DMS53 (cell line): ENCODE results near the gene E2F3.
"Not testable (repeated sequence)": the region's sequence is repeated elsewhere in the genome, so short reads cannot be mapped to it uniquely, and the experiment has no call there.

Experiments
- DNase-seq: peaks from one replicate; lab custom pipeline; 2025; lab: John Stamatoyannopoulos, UW

E2F3 gene

DNA sequence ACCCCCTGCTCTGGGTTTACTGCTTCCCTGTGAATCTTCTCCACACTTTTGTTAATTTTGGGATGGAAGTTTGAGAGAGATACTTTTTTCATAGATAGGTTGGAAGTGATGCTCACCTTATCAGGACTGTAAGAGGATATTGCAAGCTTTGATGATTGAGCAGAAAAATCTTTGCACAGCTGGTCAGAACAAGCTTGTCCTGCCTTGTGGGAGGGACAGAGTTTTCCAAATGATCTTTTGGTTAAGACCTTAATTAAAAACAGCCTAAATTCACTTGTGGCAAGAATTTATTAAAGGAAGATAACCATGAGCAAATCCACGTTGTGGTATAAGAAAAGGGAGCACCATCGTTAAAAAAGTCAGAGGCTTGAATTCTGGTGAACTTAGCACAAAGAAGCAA, 32.2 kb downstream of the E2F3 start:
- DNase-seq: peak; percentile 6

DNA sequence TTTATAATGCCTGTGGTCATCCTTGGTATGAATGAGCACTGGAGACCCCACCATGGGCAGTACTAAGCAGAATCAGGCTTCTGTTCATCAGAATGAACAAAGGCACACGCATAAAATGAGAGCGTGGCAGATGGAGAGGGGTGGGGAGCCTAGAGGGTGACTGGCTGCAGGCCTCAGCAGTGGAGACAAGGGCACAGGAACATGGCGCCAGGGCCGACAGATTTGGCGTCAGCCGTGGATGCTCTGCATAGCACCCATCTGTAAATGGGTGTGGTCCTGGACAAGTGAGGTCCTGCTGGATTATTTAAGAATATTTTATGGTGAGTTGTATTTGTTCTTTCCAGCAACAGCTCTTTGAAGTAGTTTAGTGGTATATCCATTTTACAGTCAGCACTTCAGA, 33.1 kb downstream of the E2F3 start:
- DNase-seq: no peak

GRCh38 chr6:20436719-20437118, 35.0 kb downstream of the E2F3 start:
- DNase-seq: no peak

GRCh38 chr6:20437639-20438038, 36.0 kb downstream of the E2F3 start:
- DNase-seq: no peak

DNA sequence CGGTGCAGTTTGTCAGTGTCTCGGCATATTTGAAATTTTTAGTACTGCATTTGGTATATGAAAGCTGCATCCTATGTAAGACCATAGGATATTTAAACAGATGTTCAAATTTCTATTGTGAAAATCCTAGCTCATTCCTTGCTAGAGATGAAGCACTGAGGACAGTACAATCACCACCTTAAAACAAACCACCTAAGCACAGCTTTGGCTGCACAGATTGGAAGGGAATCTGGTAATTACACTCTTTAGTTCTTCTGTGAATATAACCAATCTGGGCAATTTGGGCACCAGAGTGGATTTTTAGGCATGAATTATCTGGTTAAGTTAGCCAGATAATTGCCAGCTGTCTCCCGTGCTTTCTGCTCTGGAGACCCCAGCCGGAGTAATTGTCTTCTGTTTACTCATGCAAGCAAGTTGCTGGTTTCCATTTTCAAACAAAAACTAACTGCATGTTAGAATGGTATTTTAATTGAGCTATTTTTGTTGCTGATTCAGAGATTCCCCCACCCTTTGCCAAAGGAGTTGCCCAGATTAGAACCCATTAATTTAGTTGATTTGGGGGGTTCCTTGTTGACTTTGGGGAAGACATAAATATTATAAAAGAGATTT, 36.9 kb downstream of the E2F3 start:
- DNase-seq: no peak

- no peak for DNase-seq
Observed at GRCh38 chr6:20439558-20439957, 37.9 kb downstream of the E2F3 start.

GRCh38 chr6:20440296-20440695, 38.6 kb downstream of the E2F3 start:
- no peak for DNase-seq

DNA sequence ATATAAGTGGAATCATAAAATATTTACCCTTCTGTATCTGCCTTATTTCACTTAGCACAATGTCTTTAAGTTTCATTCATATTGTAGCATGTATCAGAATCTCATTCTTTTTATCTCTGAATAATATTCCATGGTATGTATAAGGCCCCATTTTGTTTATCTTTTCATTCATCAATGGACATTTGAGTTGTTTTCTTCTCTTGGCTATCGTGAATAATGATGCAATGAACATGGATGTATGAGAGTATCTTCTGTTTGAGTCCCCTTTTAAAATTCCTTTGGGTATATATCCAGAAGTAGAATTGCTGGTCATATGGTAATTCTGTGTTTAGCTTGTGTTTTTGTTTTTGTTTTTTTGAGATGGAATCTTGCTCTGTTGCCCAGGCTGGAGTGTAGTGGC, 39.6 kb downstream of the E2F3 start:
- DNase-seq: no peak

GRCh38 chr6:20441921-20442320, 40.2 kb downstream of the E2F3 start:
- DNase-seq: no peak

- DNase-seq: no peak
Observed at GRCh38 chr6:20444786-20445271, 43.1 kb downstream of the E2F3 start.

GRCh38 chr6:20447157-20447556, 45.5 kb downstream of the E2F3 start:
- DNase-seq: no peak

DNA sequence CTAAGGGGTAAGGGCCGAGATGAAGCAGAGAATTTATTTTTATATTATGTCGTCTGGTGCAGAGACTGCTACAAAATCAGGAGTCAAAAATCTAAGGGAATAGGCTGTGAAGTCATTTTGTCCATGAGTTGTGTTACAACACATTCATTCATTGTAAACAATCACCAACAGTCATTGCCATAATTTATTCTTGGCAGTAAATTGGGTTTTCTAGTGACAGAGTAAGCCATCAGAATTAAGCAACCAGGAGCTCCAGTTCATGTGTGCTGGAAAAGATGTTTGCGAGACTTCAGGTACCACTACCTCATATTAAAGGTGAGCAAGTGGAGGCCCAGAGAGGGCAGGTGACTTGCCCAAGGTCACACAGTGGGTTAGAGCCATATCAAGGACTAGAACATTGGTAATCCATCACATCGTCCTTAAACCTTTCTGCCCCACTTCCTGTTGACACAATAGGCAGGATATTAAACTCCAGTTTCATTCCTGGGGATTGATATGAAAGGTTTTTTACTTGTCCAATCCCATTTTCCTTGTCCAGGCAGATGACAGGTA, 46.0 kb downstream of the E2F3 start:
- DNase-seq: no peak

GRCh38 chr6:20448828-20449227, 47.1 kb downstream of the E2F3 start:
- no peak for DNase-seq

- peak; percentile 14 for DNase-seq
Observed at GRCh38 chr6:20454204-20454824, 52.6 kb downstream of the E2F3 start.

- no peak for DNase-seq
Observed at GRCh38 chr6:20455251-20455940, 53.7 kb downstream of the E2F3 start.

GRCh38 chr6:20458027-20458894, 56.6 kb downstream of the E2F3 start:
- no peak for DNase-seq

DNA sequence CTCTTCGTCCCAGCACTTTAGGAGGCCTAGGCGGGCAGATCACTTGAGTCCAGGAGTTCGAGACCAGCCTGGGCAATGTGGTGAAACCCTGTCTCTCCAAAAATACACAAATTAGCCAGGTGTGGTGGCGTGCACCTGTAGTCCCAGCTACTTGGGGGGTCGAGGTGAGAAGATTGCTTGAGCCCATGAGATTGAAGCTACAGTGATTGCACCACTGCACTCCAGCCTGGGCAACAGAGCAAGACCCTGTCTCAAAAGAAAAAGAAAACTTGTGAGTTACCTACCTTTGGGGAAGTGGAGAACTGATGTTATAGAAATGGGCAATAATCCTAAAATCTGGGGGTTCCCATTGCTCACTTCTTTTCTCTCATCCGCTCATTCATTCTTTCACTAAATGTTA, 58.0 kb downstream of the E2F3 start:
- DNase-seq: no peak

- no peak for DNase-seq
Observed at GRCh38 chr6:20461576-20461975, 59.9 kb downstream of the E2F3 start.

GRCh38 chr6:20463396-20463795, 61.7 kb downstream of the E2F3 start:
- no peak for DNase-seq

GRCh38 chr6:20464041-20464440, 62.4 kb downstream of the E2F3 start:
- no peak for DNase-seq

DNA sequence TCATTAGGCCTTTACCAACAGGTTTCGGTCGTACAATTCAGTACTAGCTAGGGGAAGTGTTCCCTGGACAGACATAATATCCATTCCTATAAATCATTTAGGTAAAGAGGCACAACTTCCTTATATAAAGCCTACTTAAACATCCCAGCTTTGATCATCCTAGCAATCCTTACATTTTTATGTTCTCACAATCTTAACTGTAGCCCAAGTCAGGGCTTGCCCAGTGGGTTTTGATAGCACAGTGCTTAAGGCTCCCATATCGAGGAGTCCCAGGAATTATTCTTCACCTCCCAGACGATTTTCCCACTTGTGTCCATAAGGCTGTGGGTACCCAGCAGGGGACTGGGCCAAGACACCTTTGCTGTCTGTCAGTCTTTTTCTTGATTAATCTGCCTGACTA, 63.2 kb downstream of the E2F3 start:
- no peak for DNase-seq

DNA sequence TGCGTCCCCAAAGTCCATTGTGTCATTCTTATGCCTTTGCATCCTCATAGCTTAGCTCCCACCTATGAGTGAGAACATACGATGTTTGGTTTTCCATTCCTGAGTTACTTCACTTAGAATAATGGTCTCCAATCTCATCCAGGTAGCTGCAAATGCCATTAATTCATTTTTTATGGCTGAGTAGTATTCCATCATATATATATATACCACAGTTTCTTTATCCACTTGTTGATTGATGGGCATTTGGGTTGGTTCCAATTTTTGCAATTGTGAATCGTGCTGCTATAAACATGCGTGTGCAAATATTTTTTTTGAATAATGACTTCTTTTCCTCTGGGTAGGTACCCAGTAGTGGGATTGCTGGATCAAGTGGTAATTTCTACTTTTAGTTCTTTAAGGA, 63.9 kb downstream of the E2F3 start:
- DNase-seq: not testable (repeated sequence)
